ENCODE results near the gene DOCK9.

The DOCK9 gene

GRCh38 chr13:98792321-98792720, 185.5 kb downstream of the DOCK9 start:
- no peak for DNase-seq

- DNase-seq, result no peak
Measured at GRCh38 chr13:98791611-98792010, 186.3 kb downstream of the DOCK9 start.

GRCh38 chr13:98787996-98788395, 189.9 kb downstream of the DOCK9 start:
- DNase-seq, result no peak

GRCh38 chr13:98787173-98787572, 190.7 kb downstream of the DOCK9 start:
- no peak for DNase-seq

GRCh38 chr13:98786023-98786422, 191.8 kb downstream of the DOCK9 start:
- no peak for DNase-seq

GRCh38 chr13:98785405-98785804, 192.5 kb downstream of the DOCK9 start:
- no peak for DNase-seq

- DNase-seq, result no peak
Measured at GRCh38 chr13:98784666-98785065, 193.2 kb downstream of the DOCK9 start.

GRCh38 chr13:98783856-98784478, 193.9 kb downstream of the DOCK9 start:
- no peak for DNase-seq

- DNase-seq, result no peak
Measured at GRCh38 chr13:98782654-98783053, 195.2 kb downstream of the DOCK9 start.

GRCh38 chr13:98781905-98782304, 196.0 kb downstream of the DOCK9 start:
- DNase-seq, result no peak

- DNase-seq, result no peak
Measured at GRCh38 chr13:98781470-98781869, 196.4 kb downstream of the DOCK9 start.

GRCh38 chr13:98781045-98781444, 196.8 kb downstream of the DOCK9 start:
- no peak for DNase-seq

GRCh38 chr13:98780451-98780850, 197.4 kb downstream of the DOCK9 start:
- no peak for DNase-seq

GRCh38 chr13:98779695-98780094, 198.2 kb downstream of the DOCK9 start:
- DNase-seq, result no peak

GRCh38 chr13:98778749-98779148, 199.1 kb downstream of the DOCK9 start:
- no peak for DNase-seq

GRCh38 chr13:98776644-98777043, 201.2 kb downstream of the DOCK9 start:
- DNase-seq, result no peak

GRCh38 chr13:98775844-98776598, 201.8 kb downstream of the DOCK9 start:
- DNase-seq, result no peak

- DNase-seq, result no peak
Measured at GRCh38 chr13:98775386-98775785, 202.5 kb downstream of the DOCK9 start.

GRCh38 chr13:98774776-98775175, 203.1 kb downstream of the DOCK9 start:
- no peak for DNase-seq

- DNase-seq, result no peak
Measured at GRCh38 chr13:98773921-98774320, 203.9 kb downstream of the DOCK9 start.

- no peak for DNase-seq
Measured at GRCh38 chr13:98772794-98773452, 204.9 kb downstream of the DOCK9 start.

- no peak for DNase-seq
Measured at GRCh38 chr13:98771838-98772611, 205.8 kb downstream of the DOCK9 start.

- no peak for DNase-seq
Measured at GRCh38 chr13:98769736-98770135, 208.1 kb downstream of the DOCK9 start.

Data from effector CD8-positive, alpha-beta T cell (primary cell).